Astrocyte (in vitro differentiated cells and primary cell): ENCODE data around the gene BET1. TPM values are rescaled to one million over a fixed set of nuclear protein-coding genes. Genes with fewer than 3 reads are reported as not detected.

Source experiments
- DNase-seq: peaks from one replicate; pipeline ENCODE4 v3.0.0-alpha.2; 2010; ENCODE audit warnings: low read depth
- FAIRE-seq: peaks from 2 replicates; lab custom pipeline; 2011; peaks lifted over from hg19 to GRCh38; lab: Jason Lieb, UNC
- H2AFZ ChIP-seq: 2 replicates; pipeline ENCODE4 v1.6.0; 2012; ENCODE audit warnings: low read depth, low read length, inconsistent platforms
- H3K27ac ChIP-seq: 2 replicates; pipeline ENCODE4 v1.5.1; 2011; ENCODE audit warnings: low read depth, low read length, inconsistent platforms
- H3K27me3 ChIP-seq: 2 replicates; pipeline ENCODE4 v1.6.0; 2011; ENCODE audit warnings: low read length, inconsistent platforms; ENCODE audit not compliant: insufficient read depth
- H3K36me3 ChIP-seq: 2 replicates; pipeline ENCODE4 v1.5.1; 2011; ENCODE audit warnings: low read length, inconsistent platforms; ENCODE audit not compliant: insufficient read depth
- H3K4me1 ChIP-seq: 2 replicates; pipeline ENCODE4 v1.5.1; 2011; ENCODE audit warnings: low read length, inconsistent platforms; ENCODE audit not compliant: insufficient read depth
- H3K4me2 ChIP-seq: 2 replicates; pipeline ENCODE4 v1.6.0; 2012; ENCODE audit warnings: low read length, inconsistent platforms
- H3K4me3 ChIP-seq: 2 replicates; pipeline ENCODE4 v1.5.1; 2011; ENCODE audit warnings: low read depth, mild to moderate bottlenecking, low read length, inconsistent platforms; ENCODE audit not compliant: insufficient read depth
- H3K79me2 ChIP-seq: 2 replicates; pipeline ENCODE4 v1.6.0; 2012; ENCODE audit warnings: mild to moderate bottlenecking, low read length, inconsistent platforms; ENCODE audit not compliant: insufficient read depth
- H3K9ac ChIP-seq: 2 replicates; pipeline ENCODE4 v1.6.0; 2012; ENCODE audit warnings: mild to moderate bottlenecking, low read length, inconsistent platforms
- H3K9me3 ChIP-seq: 2 replicates; pipeline ENCODE4 v1.5.1; 2012; ENCODE audit warnings: low read depth, mild to moderate bottlenecking, low read length, inconsistent platforms; ENCODE audit not compliant: insufficient read depth
- H4K20me1 ChIP-seq: 2 replicates; pipeline ENCODE4 v1.6.0; 2012; ENCODE audit warnings: low read length, inconsistent platforms; ENCODE audit not compliant: insufficient read depth
- H3K27ac Mint-ChIP-seq: one replicate; pipeline ENCODE4 v1.8.0; 2021; ENCODE audit warnings: mild to moderate bottlenecking, mixed read lengths; ENCODE audit not compliant: unreplicated experiment
- H3K27me3 Mint-ChIP-seq: one replicate; pipeline ENCODE4 v1.8.0; 2021; ENCODE audit warnings: low read depth, mixed read lengths; ENCODE audit not compliant: unreplicated experiment
- H3K36me3 Mint-ChIP-seq: one replicate; pipeline ENCODE4 v1.8.0; 2021; ENCODE audit warnings: low read depth, mixed read lengths; ENCODE audit not compliant: unreplicated experiment
- H3K4me1 Mint-ChIP-seq: one replicate; pipeline ENCODE4 v1.8.0; 2021; ENCODE audit warnings: low read depth, mixed read lengths; ENCODE audit not compliant: unreplicated experiment
- H3K4me3 Mint-ChIP-seq: one replicate; pipeline ENCODE4 v1.8.0; 2021; ENCODE audit warnings: mild to moderate bottlenecking, moderate library complexity, mixed read lengths; ENCODE audit not compliant: unreplicated experiment
- H3K9me3 Mint-ChIP-seq: one replicate; pipeline ENCODE4 v1.8.0; 2021; ENCODE audit warnings: mild to moderate bottlenecking, mixed read lengths; ENCODE audit not compliant: unreplicated experiment
- EZH2 ChIP-seq: IDR thresholded peaks from 2 replicates; pipeline ENCODE4 v1.6.1; 2012; ENCODE audit warnings: mild to moderate bottlenecking, low read length, inconsistent platforms; ENCODE audit not compliant: insufficient read depth
- total RNA-seq: library from RNA; stranded (reverse); gene quantifications from 2 replicates; pipeline ENCODE4 v1.2.1, GENCODE V29; 2021
- TF ChIP-seq, protein P1 (sequence below): IDR thresholded peaks from 2 replicates; pipeline ENCODE4 v1.5.1; 2011; ENCODE audit warnings: low read depth, mild to moderate bottlenecking, inconsistent platforms, low read length, moderate library complexity; ENCODE audit not compliant: insufficient read depth

BET1 gene
- total RNA-seq, 1 donor from 2014 or later = 37.4 TPM

DNA sequence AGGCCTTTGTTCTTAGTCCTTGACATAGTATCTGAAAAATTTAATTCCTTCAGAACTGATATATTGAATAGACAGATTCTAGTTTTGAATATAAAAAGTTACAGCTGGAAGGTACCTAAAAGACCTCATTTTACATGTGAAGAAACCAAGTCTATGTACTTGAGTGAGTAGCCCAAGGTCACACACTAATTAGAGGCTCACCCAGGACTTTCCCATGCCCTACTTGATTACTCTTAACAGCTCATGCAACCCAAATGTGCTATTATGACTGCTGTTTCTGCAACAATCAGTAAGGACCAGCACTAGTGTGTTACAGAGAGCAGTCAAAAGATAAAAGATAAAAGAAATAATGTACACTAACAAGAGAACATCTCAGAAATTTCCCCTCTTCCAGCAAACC lies 40.7 kb upstream of the BET1 start:
- Mint-ChIP-seq H3K27me3 (no peaks in the 10 kb centered on the region), H3K36me3 (no peaks in the 10 kb centered on the region), H3K4me1 (peaks cover 7% of the 10 kb centered on the region), H3K9me3 (no peaks in the 10 kb centered on the region), H3K4me3 (no peak overlapping the region), H3K27ac (no peak overlapping the region)
- Histone ChIP-seq H3K4me3 (no peak overlapping the region), H3K27me3 (peaks cover 2% of the 10 kb centered on the region), H2AFZ (no peak overlapping the region), H3K36me3 (no peaks in the 10 kb centered on the region), H3K9me3 (no peaks in the 10 kb centered on the region), H3K27ac (no peak overlapping the region), H3K79me2 (no peaks in the 10 kb centered on the region), H3K9ac (no peak overlapping the region), H3K4me2 (no peak overlapping the region), H3K4me1 (peaks cover 15% of the 10 kb centered on the region), H4K20me1 (no peaks in the 10 kb centered on the region)
- FAIRE-seq (no peak), DNase-seq (no peak)
- TF ChIP-seq EZH2 = no peak
- TF ChIP-seq, protein P1, sequence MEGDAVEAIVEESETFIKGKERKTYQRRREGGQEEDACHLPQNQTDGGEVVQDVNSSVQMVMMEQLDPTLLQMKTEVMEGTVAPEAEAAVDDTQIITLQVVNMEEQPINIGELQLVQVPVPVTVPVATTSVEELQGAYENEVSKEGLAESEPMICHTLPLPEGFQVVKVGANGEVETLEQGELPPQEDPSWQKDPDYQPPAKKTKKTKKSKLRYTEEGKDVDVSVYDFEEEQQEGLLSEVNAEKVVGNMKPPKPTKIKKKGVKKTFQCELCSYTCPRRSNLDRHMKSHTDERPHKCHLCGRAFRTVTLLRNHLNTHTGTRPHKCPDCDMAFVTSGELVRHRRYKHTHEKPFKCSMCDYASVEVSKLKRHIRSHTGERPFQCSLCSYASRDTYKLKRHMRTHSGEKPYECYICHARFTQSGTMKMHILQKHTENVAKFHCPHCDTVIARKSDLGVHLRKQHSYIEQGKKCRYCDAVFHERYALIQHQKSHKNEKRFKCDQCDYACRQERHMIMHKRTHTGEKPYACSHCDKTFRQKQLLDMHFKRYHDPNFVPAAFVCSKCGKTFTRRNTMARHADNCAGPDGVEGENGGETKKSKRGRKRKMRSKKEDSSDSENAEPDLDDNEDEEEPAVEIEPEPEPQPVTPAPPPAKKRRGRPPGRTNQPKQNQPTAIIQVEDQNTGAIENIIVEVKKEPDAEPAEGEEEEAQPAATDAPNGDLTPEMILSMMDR = no peak

DNA sequence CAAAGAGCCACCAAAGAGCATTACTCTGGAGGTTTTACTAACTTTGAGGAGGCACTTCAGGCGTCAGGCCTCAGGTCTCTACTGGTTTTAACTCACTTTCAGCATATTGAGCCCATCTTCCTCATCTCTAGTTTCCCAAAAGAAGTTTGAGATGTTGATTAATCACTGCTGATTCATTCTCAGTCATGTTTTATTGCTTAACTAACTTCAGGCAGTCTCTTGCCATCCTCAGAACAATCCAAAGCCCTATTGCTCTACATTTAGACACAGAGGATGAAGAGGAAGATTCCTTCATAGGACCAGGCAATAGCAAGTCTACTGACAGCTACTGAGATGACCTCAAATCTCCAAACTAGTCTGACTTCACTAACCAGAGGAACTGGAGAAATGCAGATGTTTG lies 39.1 kb upstream of the BET1 start:
- H4K20me1 ChIP-seq = no peaks in the 10 kb centered on the region
- TF ChIP-seq, protein P1 = no peak
- no peak for TF ChIP-seq EZH2
- no peak overlapping the region for H3K4me3 Mint-ChIP-seq
- H3K9me3 ChIP-seq = no peaks in the 10 kb centered on the region
- no peak overlapping the region for H2AFZ ChIP-seq
- H3K4me1 ChIP-seq = peaks cover 15% of the 10 kb centered on the region
- H3K4me1 Mint-ChIP-seq = peaks cover 7% of the 10 kb centered on the region
- no peaks in the 10 kb centered on the region for H3K79me2 ChIP-seq
- no peaks in the 10 kb centered on the region for H3K27me3 Mint-ChIP-seq
- no peaks in the 10 kb centered on the region for H3K36me3 ChIP-seq
- no peak overlapping the region for H3K4me3 ChIP-seq
- no peaks in the 10 kb centered on the region for H3K9me3 Mint-ChIP-seq
- no peak overlapping the region for H3K9ac ChIP-seq
- H3K36me3 Mint-ChIP-seq = no peaks in the 10 kb centered on the region
- H3K27ac ChIP-seq = no peak overlapping the region
- peaks cover 10% of the 10 kb centered on the region for H3K27me3 ChIP-seq
- FAIRE-seq (peak; percentile 65), DNase-seq (peak; percentile 76)
- peak overlapping the region; percentile 12 for H3K4me2 ChIP-seq
- no peak overlapping the region for H3K27ac Mint-ChIP-seq

DNA sequence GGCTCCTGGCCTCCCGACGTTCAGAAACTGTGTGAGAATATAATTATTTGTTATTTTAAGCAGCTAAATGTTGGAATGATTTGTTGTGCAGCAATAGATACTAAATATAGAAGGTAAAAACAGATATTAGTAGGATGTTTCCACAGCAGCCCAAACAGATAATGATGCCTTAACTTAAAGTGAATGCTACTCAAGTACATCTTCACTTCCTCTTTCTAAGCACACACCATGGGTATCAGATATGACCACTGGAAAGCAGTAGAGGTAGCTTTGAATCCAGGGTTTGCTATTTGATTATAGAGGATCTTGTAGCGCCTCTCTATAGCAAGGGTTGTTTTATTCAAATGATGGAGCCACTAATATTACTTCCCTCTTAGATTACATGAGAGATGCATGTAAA lies 38.2 kb upstream of the BET1 start:
- no peak overlapping the region for H2AFZ ChIP-seq
- H3K4me2 ChIP-seq = no peak overlapping the region
- Mint-ChIP-seq H3K27me3 (no peaks in the 10 kb centered on the region), H3K9me3 (no peaks in the 10 kb centered on the region), H3K36me3 (no peaks in the 10 kb centered on the region), H3K27ac (no peak overlapping the region), H3K4me3 (no peak overlapping the region), H3K4me1 (peaks cover 7% of the 10 kb centered on the region)
- no peak overlapping the region for H3K27ac ChIP-seq
- H3K79me2 ChIP-seq = no peaks in the 10 kb centered on the region
- no peak for DNase-seq
- no peaks in the 10 kb centered on the region for H3K9me3 ChIP-seq
- no peaks in the 10 kb centered on the region for H3K36me3 ChIP-seq
- H3K9ac ChIP-seq = no peak overlapping the region
- TF ChIP-seq EZH2 = no peak
- TF ChIP-seq, protein P1 = no peak
- peaks cover 15% of the 10 kb centered on the region for H3K4me1 ChIP-seq
- peaks cover 11% of the 10 kb centered on the region for H3K27me3 ChIP-seq
- no peak overlapping the region for H3K4me3 ChIP-seq
- FAIRE-seq = no peak
- H4K20me1 ChIP-seq = no peaks in the 10 kb centered on the region
